CD4-positive, alpha-beta T cell treated with Interleukin-17A for 1 hour (primary cell): ENCODE measurements around the gene IVL.

ENCODE experiments used
- DNase-seq: peaks from one replicate; pipeline ENCODE4 v3.0.0-alpha.2; 2020

IVL gene

GRCh38 chr1:152907686-152908601, at the start of gene IVL:
IVL (plus strand) TSS chr1:152908546; CDS start chr1:152909798, 1,252 bp downstream.
- DNase-seq = no peak

- no peak for DNase-seq
These were observed 48.6 kb upstream of the IVL start, which contains the start of gene LCE7A for GRCh38 chr1:152859696-152860095. LCE7A (plus strand) TSS chr1:152859996; CDS start chr1:152860698, 702 bp downstream.

- no peak for DNase-seq
These were observed 48.2 kb upstream of the IVL start for GRCh38 chr1:152860129-152860528.

GRCh38 chr1:152861374-152861773, 47.0 kb upstream of the IVL start:
- no peak for DNase-seq

- no peak for DNase-seq
These were observed 43.9 kb upstream of the IVL start for GRCh38 chr1:152864443-152864842.

- DNase-seq = no peak
These were observed 42.0 kb upstream of the IVL start for GRCh38 chr1:152866321-152866720.

GRCh38 chr1:152869808-152870419, 38.4 kb upstream of the IVL start:
- DNase-seq = peak; percentile 58

GRCh38 chr1:152870831-152871730, 37.3 kb upstream of the IVL start:
- DNase-seq = no peak

- no peak for DNase-seq
These were observed 36.6 kb upstream of the IVL start for GRCh38 chr1:152871731-152872126.

- DNase-seq = no peak
These were observed 34.9 kb upstream of the IVL start for GRCh38 chr1:152873495-152873894.

- no peak for DNase-seq
These were observed 31.5 kb upstream of the IVL start for GRCh38 chr1:152876827-152877226.

- no peak for DNase-seq
These were observed 30.3 kb upstream of the IVL start, which contains the start of gene SMCP for GRCh38 chr1:152878042-152878441. SMCP (plus strand) TSS chr1:152878322; CDS start chr1:152884423, 6,101 bp downstream.

- no peak for DNase-seq
These were observed 28.7 kb upstream of the IVL start for GRCh38 chr1:152879559-152880198.

GRCh38 chr1:152880316-152880715, 28.0 kb upstream of the IVL start:
- DNase-seq = no peak

- no peak for DNase-seq
These were observed 27.4 kb upstream of the IVL start for GRCh38 chr1:152880907-152881306.

GRCh38 chr1:152884085-152884484, 24.3 kb upstream of the IVL start:
- DNase-seq = no peak

GRCh38 chr1:152884506-152884905, 23.8 kb upstream of the IVL start:
- no peak for DNase-seq

- DNase-seq = no peak
These were observed 23.3 kb upstream of the IVL start for GRCh38 chr1:152884966-152885624.

GRCh38 chr1:152886085-152886484, 22.3 kb upstream of the IVL start:
- DNase-seq = no peak

- DNase-seq = no peak
These were observed 21.5 kb upstream of the IVL start for GRCh38 chr1:152886758-152887409.

- DNase-seq = no peak
These were observed 20.2 kb upstream of the IVL start for GRCh38 chr1:152888126-152888525.
